ENCODE results near the gene RIMBP2.

The RIMBP2 gene

GRCh38 chr12:130581782-130582181 is 134.3 kb downstream of the RIMBP2 start:
- Histone ChIP-seq H3K79me1 (ENCODE audit: low read length) (peaks cover 1% of the 10 kb centered on the region), H2BK120ac (ENCODE audit: low read depth, low read length) (no peak overlapping the region), H3K18ac (ENCODE audit: low read length) (no peak overlapping the region), H2BK15ac (replicated peaks; ENCODE audit: low read depth) (no peak overlapping the region), H3K4me3 (ENCODE audit: low read length) (no peak overlapping the region), H3K9ac (ENCODE audit: low read length) (no peak overlapping the region), H2AK5ac (ENCODE audit: low read length) (no peak overlapping the region), H3K4me2 (ENCODE audit: low read length) (no peak overlapping the region), H4K5ac (ENCODE audit: low read length) (no peak overlapping the region), H3K4me1 (ENCODE audit: control insufficient read depth, low read depth, low read length) (peaks cover 5% of the 10 kb centered on the region), H3K4ac (ENCODE audit: low read depth, low read length) (no peak overlapping the region), H2BK5ac (ENCODE audit: low read length) (no peak overlapping the region), H4K8ac (ENCODE audit: low read depth, low read length) (no peak overlapping the region), H3K36me3 (ENCODE audit: control insufficient read depth, insufficient read depth, low read length) (no peaks in the 10 kb centered on the region), H3K79me2 (ENCODE audit: control insufficient read depth, insufficient read depth, low read length) (no peaks in the 10 kb centered on the region), H3K27me3 (ENCODE audit: insufficient read depth, low read length, poor library complexity) (no peaks in the 10 kb centered on the region), H3K27ac (ENCODE audit: low read depth, low read length) (no peak overlapping the region), H3K56ac (ENCODE audit: low read length) (no peak overlapping the region), H3K23ac (ENCODE audit: low read length) (no peak overlapping the region)
- no peak for DNase-seq
- WGBS (ENCODE audit: extremely low coverage, insufficient coverage, low lambda C conversion rate) = no CpG with 5 or more reads among the region's 5 CpGs

- Histone ChIP-seq H3K36me3 (ENCODE audit: control insufficient read depth, insufficient read depth, low read length) (no peaks in the 10 kb centered on the region), H3K27me3 (ENCODE audit: insufficient read depth, low read length, poor library complexity) (no peaks in the 10 kb centered on the region), H2AK5ac (ENCODE audit: low read length) (no peak overlapping the region), H3K56ac (ENCODE audit: low read length) (peak overlapping the region; percentile 62), H3K79me1 (ENCODE audit: low read length) (peaks cover 1% of the 10 kb centered on the region), H3K79me2 (ENCODE audit: control insufficient read depth, insufficient read depth, low read length) (no peaks in the 10 kb centered on the region), H3K4me2 (ENCODE audit: low read length) (no peak overlapping the region), H3K18ac (ENCODE audit: low read length) (no peak overlapping the region), H4K5ac (ENCODE audit: low read length) (no peak overlapping the region), H2BK5ac (ENCODE audit: low read length) (peak overlapping the region; percentile 81), H3K4me1 (ENCODE audit: control insufficient read depth, low read depth, low read length) (peaks cover 5% of the 10 kb centered on the region), H2BK120ac (ENCODE audit: low read depth, low read length) (no peak overlapping the region), H3K4ac (ENCODE audit: low read depth, low read length) (no peak overlapping the region), H3K23ac (ENCODE audit: low read length) (no peak overlapping the region), H3K4me3 (ENCODE audit: low read length) (no peak overlapping the region), H3K9ac (ENCODE audit: low read length) (peak overlapping the region; percentile 23), H2BK15ac (replicated peaks; ENCODE audit: low read depth) (no peak overlapping the region), H4K8ac (ENCODE audit: low read depth, low read length) (no peak overlapping the region), H3K27ac (ENCODE audit: low read depth, low read length) (peak overlapping the region; percentile 12)
- WGBS (ENCODE audit: extremely low coverage, insufficient coverage, low lambda C conversion rate) = no CpG with 5 or more reads among the region's 7 CpGs
- peak; percentile 90 for DNase-seq
Observed at GRCh38 chr12:130579231-130579630, 136.9 kb downstream of the RIMBP2 start.

- Histone ChIP-seq H4K8ac (ENCODE audit: low read depth, low read length) (no peak overlapping the region), H3K4ac (ENCODE audit: low read depth, low read length) (no peak overlapping the region), H3K27ac (ENCODE audit: low read depth, low read length) (no peak overlapping the region), H3K4me3 (ENCODE audit: low read length) (no peak overlapping the region), H3K36me3 (ENCODE audit: control insufficient read depth, insufficient read depth, low read length) (no peaks in the 10 kb centered on the region), H3K4me1 (ENCODE audit: control insufficient read depth, low read depth, low read length) (peaks cover 5% of the 10 kb centered on the region), H3K18ac (ENCODE audit: low read length) (no peak overlapping the region), H3K79me1 (ENCODE audit: low read length) (no peaks in the 10 kb centered on the region), H3K56ac (ENCODE audit: low read length) (no peak overlapping the region), H3K79me2 (ENCODE audit: control insufficient read depth, insufficient read depth, low read length) (no peaks in the 10 kb centered on the region), H3K4me2 (ENCODE audit: low read length) (no peak overlapping the region), H3K27me3 (ENCODE audit: insufficient read depth, low read length, poor library complexity) (no peaks in the 10 kb centered on the region), H3K23ac (ENCODE audit: low read length) (no peak overlapping the region), H2BK5ac (ENCODE audit: low read length) (no peak overlapping the region), H2BK120ac (ENCODE audit: low read depth, low read length) (no peak overlapping the region), H2AK5ac (ENCODE audit: low read length) (no peak overlapping the region), H2BK15ac (replicated peaks; ENCODE audit: low read depth) (no peak overlapping the region), H4K5ac (ENCODE audit: low read length) (no peak overlapping the region), H3K9ac (ENCODE audit: low read length) (no peak overlapping the region)
- no peak for DNase-seq
- WGBS (ENCODE audit: extremely low coverage, insufficient coverage, low lambda C conversion rate) = no CpG with 5 or more reads among the region's 6 CpGs
Observed at GRCh38 chr12:130577351-130577750, 138.7 kb downstream of the RIMBP2 start.

GRCh38 chr12:130576371-130576816 is 139.7 kb downstream of the RIMBP2 start:
- Histone ChIP-seq H3K4me3 (ENCODE audit: low read length) (no peak overlapping the region), H2AK5ac (ENCODE audit: low read length) (no peak overlapping the region), H4K8ac (ENCODE audit: low read depth, low read length) (no peak overlapping the region), H3K79me1 (ENCODE audit: low read length) (no peaks in the 10 kb centered on the region), H3K27me3 (ENCODE audit: insufficient read depth, low read length, poor library complexity) (no peaks in the 10 kb centered on the region), H3K4me1 (ENCODE audit: control insufficient read depth, low read depth, low read length) (peaks cover 5% of the 10 kb centered on the region), H3K4me2 (ENCODE audit: low read length) (no peak overlapping the region), H3K4ac (ENCODE audit: low read depth, low read length) (no peak overlapping the region), H2BK15ac (replicated peaks; ENCODE audit: low read depth) (no peak overlapping the region), H3K27ac (ENCODE audit: low read depth, low read length) (no peak overlapping the region), H2BK5ac (ENCODE audit: low read length) (no peak overlapping the region), H2BK120ac (ENCODE audit: low read depth, low read length) (no peak overlapping the region), H4K5ac (ENCODE audit: low read length) (no peak overlapping the region), H3K56ac (ENCODE audit: low read length) (peak overlapping the region; percentile 2), H3K18ac (ENCODE audit: low read length) (no peak overlapping the region), H3K36me3 (ENCODE audit: control insufficient read depth, insufficient read depth, low read length) (no peaks in the 10 kb centered on the region), H3K9ac (ENCODE audit: low read length) (no peak overlapping the region), H3K79me2 (ENCODE audit: control insufficient read depth, insufficient read depth, low read length) (no peaks in the 10 kb centered on the region), H3K23ac (ENCODE audit: low read length) (no peak overlapping the region)
- no peak for DNase-seq
- no CpG with 5 or more reads among the region's 17 CpGs for WGBS (ENCODE audit: extremely low coverage, insufficient coverage, low lambda C conversion rate)

DNA sequence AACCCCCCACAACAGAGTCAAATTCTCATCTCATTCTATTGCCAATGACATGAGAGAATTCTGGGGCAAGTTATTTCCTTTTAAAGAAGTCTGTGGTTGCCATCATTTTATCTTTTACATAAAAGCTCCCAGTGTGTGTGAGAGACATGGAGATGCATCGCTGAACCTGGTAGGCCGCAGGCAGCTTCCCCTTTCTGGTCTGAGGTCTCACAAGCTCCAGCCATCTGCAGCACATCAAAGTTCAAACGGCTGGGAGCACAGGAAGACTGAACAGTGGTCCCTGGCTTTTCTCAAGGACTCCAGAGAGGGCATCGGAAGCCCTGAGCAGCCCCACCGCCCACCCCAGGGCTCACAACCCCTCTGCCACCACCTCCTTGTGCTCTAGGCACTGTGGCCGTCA is 141.7 kb downstream of the RIMBP2 start:
- no peaks in the 10 kb centered on the region for H3K36me3 ChIP-seq (ENCODE audit: control insufficient read depth, insufficient read depth, low read length)
- H4K5ac ChIP-seq (ENCODE audit: low read length) = no peak overlapping the region
- no peak overlapping the region for H3K23ac ChIP-seq (ENCODE audit: low read length)
- no peak overlapping the region for H3K27ac ChIP-seq (ENCODE audit: low read depth, low read length)
- H3K18ac ChIP-seq (ENCODE audit: low read length) = no peak overlapping the region
- peaks cover 2% of the 10 kb centered on the region for H3K4me1 ChIP-seq (ENCODE audit: control insufficient read depth, low read depth, low read length)
- H2AK5ac ChIP-seq (ENCODE audit: low read length) = no peak overlapping the region
- H2BK5ac ChIP-seq (ENCODE audit: low read length) = no peak overlapping the region
- H3K9ac ChIP-seq (ENCODE audit: low read length) = no peak overlapping the region
- H3K79me1 ChIP-seq (ENCODE audit: low read length) = no peaks in the 10 kb centered on the region
- WGBS (ENCODE audit: extremely low coverage, insufficient coverage, low lambda C conversion rate) = no CpG with 5 or more reads among the region's 6 CpGs
- H3K27me3 ChIP-seq (ENCODE audit: insufficient read depth, low read length, poor library complexity) = no peaks in the 10 kb centered on the region
- H2BK15ac ChIP-seq (replicated peaks; ENCODE audit: low read depth) = no peak overlapping the region
- H3K79me2 ChIP-seq (ENCODE audit: control insufficient read depth, insufficient read depth, low read length) = no peaks in the 10 kb centered on the region
- H4K8ac ChIP-seq (ENCODE audit: low read depth, low read length) = no peak overlapping the region
- no peak overlapping the region for H3K4me3 ChIP-seq (ENCODE audit: low read length)
- no peak overlapping the region for H2BK120ac ChIP-seq (ENCODE audit: low read depth, low read length)
- no peak overlapping the region for H3K4me2 ChIP-seq (ENCODE audit: low read length)
- peak; percentile 21 for DNase-seq
- peak overlapping the region; percentile 51 for H3K56ac ChIP-seq (ENCODE audit: low read length)
- H3K4ac ChIP-seq (ENCODE audit: low read depth, low read length) = no peak overlapping the region

DNA sequence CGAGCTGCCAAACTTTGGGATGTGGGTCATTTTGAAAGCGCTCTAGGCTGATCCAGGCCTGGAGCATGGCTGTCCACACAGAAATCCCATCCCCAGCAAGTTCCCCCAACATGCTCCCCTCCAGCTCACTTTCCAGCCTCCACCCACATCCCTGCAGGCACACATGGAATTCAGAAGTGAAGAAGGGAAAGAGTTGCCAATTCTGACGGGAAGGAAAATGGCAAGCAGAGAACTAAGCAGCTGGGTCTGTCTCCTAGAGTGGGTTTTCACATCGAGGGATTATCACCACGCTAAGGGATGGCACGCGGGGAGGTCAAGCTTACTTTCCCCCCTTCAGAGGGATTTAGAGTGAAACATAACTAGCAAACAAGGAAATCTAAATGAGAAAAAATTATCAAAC is 142.3 kb downstream of the RIMBP2 start:
- Histone ChIP-seq H3K56ac (ENCODE audit: low read length) (no peak overlapping the region), H3K79me2 (ENCODE audit: control insufficient read depth, insufficient read depth, low read length) (no peaks in the 10 kb centered on the region), H2BK15ac (replicated peaks; ENCODE audit: low read depth) (no peak overlapping the region), H3K4me1 (ENCODE audit: control insufficient read depth, low read depth, low read length) (peaks cover 2% of the 10 kb centered on the region), H2BK120ac (ENCODE audit: low read depth, low read length) (no peak overlapping the region), H3K4ac (ENCODE audit: low read depth, low read length) (no peak overlapping the region), H3K23ac (ENCODE audit: low read length) (no peak overlapping the region), H3K4me2 (ENCODE audit: low read length) (no peak overlapping the region), H4K8ac (ENCODE audit: low read depth, low read length) (no peak overlapping the region), H4K5ac (ENCODE audit: low read length) (no peak overlapping the region), H2BK5ac (ENCODE audit: low read length) (no peak overlapping the region), H2AK5ac (ENCODE audit: low read length) (no peak overlapping the region), H3K27ac (ENCODE audit: low read depth, low read length) (no peak overlapping the region), H3K9ac (ENCODE audit: low read length) (no peak overlapping the region), H3K36me3 (ENCODE audit: control insufficient read depth, insufficient read depth, low read length) (no peaks in the 10 kb centered on the region), H3K4me3 (ENCODE audit: low read length) (no peak overlapping the region), H3K79me1 (ENCODE audit: low read length) (no peaks in the 10 kb centered on the region), H3K18ac (ENCODE audit: low read length) (no peak overlapping the region), H3K27me3 (ENCODE audit: insufficient read depth, low read length, poor library complexity) (no peaks in the 10 kb centered on the region)
- no CpG with 5 or more reads among the region's 7 CpGs for WGBS (ENCODE audit: extremely low coverage, insufficient coverage, low lambda C conversion rate)
- DNase-seq = no peak

Data from mesendoderm (in vitro differentiated cells).